Natural killer cell (primary cell): ENCODE measurements around the gene HOXD13. TPM values are rescaled to one million over a fixed set of nuclear protein-coding genes. Genes with fewer than 3 reads are reported as not detected.
A peak's percentile ranks its signal among the peaks of the same experiment; 100 is the strongest.

Source experiments
- ATAC-seq, 3 donors: fragments of 150-1000 bp in 2 of 3; fragments of 200-7000 bp in 1 of 3; cut with Tn5 transposase; 1 replicate in 1 of 3; 2 replicates in 2 of 3; pipeline ENCODE4 v1.10.0; 2021; ENCODE audit warnings: mild to moderate bottlenecking in 2 of 3, moderate library complexity in 2 of 3
- DNase-seq, 2 donors: peaks; one replicate each; pipeline versions ENCODE4 v3.0.0 to v3.0.0-alpha.2; 2013 to 2021; ENCODE audit warnings: mixed read lengths in 1 of 2
- H3K27ac ChIP-seq: one replicate; pipeline ENCODE4 v1.5.1; 2013; ENCODE audit warnings: mild to moderate bottlenecking, low read length
- H3K27me3 ChIP-seq: one replicate; pipeline ENCODE4 v1.6.1; 2013; ENCODE audit warnings: low read length; ENCODE audit not compliant: control insufficient read depth, insufficient read depth
- H3K36me3 ChIP-seq: one replicate; pipeline ENCODE4 v1.6.1; 2013; ENCODE audit warnings: low read length; ENCODE audit not compliant: control insufficient read depth, insufficient read depth
- H3K4me1 ChIP-seq: one replicate; pipeline ENCODE4 v1.6.1; 2013; ENCODE audit warnings: low read length; ENCODE audit not compliant: control insufficient read depth, insufficient read depth
- H3K4me3 ChIP-seq: one replicate; pipeline ENCODE4 v1.5.1; 2013; ENCODE audit warnings: low read length
- H3K9me3 ChIP-seq: one replicate; pipeline ENCODE4 v1.6.1; 2013; ENCODE audit warnings: low read length; ENCODE audit not compliant: control insufficient read depth, insufficient read depth
- H3K27ac Mint-ChIP-seq, 2 donors: one replicate each; pipeline ENCODE4 v1.8.0; 2022; ENCODE audit warnings: mild to moderate bottlenecking in 2 of 2, mixed read lengths in 2 of 2, moderate library complexity in 1 of 2
- H3K27me3 Mint-ChIP-seq, 2 donors: one replicate each; pipeline ENCODE4 v1.8.0; 2022; ENCODE audit warnings: low read depth in 2 of 2, mixed read lengths in 2 of 2
- H3K36me3 Mint-ChIP-seq: one replicate; pipeline ENCODE4 v1.8.0; 2022; ENCODE audit warnings: mixed read lengths
- H3K4me1 Mint-ChIP-seq, 2 donors: one replicate each; pipeline ENCODE4 v1.8.0; 2022; ENCODE audit warnings: mixed read lengths in 2 of 2
- H3K4me3 Mint-ChIP-seq: one replicate; pipeline ENCODE4 v1.8.0; 2022; ENCODE audit warnings: mild to moderate bottlenecking, moderate library complexity, mixed read lengths
- H3K9me3 Mint-ChIP-seq, 2 donors: one replicate each; pipeline ENCODE4 v1.8.0; 2022; ENCODE audit warnings: mixed read lengths in 2 of 2
- CTCF ChIP-seq: fragments of 200-600 bp; IDR thresholded peaks from one replicate; pipeline ENCODE4 v1.8.0; 2022; ENCODE audit warnings: antibody characterized with exemption
- WGBS: methylation state at CpG from one replicate; pipeline ENCODE4 v1.1.7; 2013; ENCODE audit warnings: missing lambda C conversion rate; ENCODE audit not compliant: insufficient coverage; 5-methylcytosine and 5-hydroxymethylcytosine counted together
- intact Hi-C: fragments of 100-400 bp; cut with micrococcal nuclease; formaldehyde crosslinking; loops from one replicate; pipeline ENCODE4 v1.14.2; 2022
- total RNA-seq, 4 donors: library from RNA; stranded (reverse); fragments of 120-200 nt in 1 of 4; gene quantifications; one replicate each; pipeline versions ENCODE4 v1.2.3 to v1.2.4, GENCODE V29; 2013 to 2022

The HOXD13 gene
- total RNA-seq, 3 donors from 2014 or later (not counting 1 experiment from before 2014, with no cell fraction given): not detected

- peak overlapping the region; percentile 70 to 77 for H3K27ac Mint-ChIP-seq
- H3K9me3 Mint-ChIP-seq: peaks cover 2 to 10% of the 10 kb centered on the region in 2 donors
Measured at GRCh38 chr2:176079831-176080539, 12.5 kb upstream of the HOXD13 start.

GRCh38 chr2:176080540-176081375, 11.8 kb upstream of the HOXD13 start:
- intact Hi-C loops: loop anchor here (5.0 kb wide), 1 partner anchor 1748 kb away; the partner anchor contains the start of gene SP9
- peak in 2 of 3 donors; percentile 38 to 49 for ATAC-seq
- Mint-ChIP-seq H3K9me3 (peaks cover 2 to 10% of the 10 kb centered on the region in 2 donors), H3K27me3 (peaks cover 66 to 69% of the 10 kb centered on the region in 2 donors), H3K4me1 (peaks cover 9 to 23% of the 10 kb centered on the region in 2 donors), H3K36me3 (peaks cover 29% of the 10 kb centered on the region), H3K27ac (peak overlapping the region in 1 of 2 donors; percentile 51), H3K4me3 (peak overlapping the region; percentile 37)
- Histone ChIP-seq H3K4me3 (no peak overlapping the region), H3K9me3 (peaks cover 58% of the 10 kb centered on the region), H3K27me3 (peaks cover 89% of the 10 kb centered on the region), H3K4me1 (peaks cover 17% of the 10 kb centered on the region), H3K27ac (no peak overlapping the region), H3K36me3 (no peaks in the 10 kb centered on the region)
- no peak for TF ChIP-seq CTCF
- DNase-seq: no peak
- WGBS: 13% methylated on average over 65 of the region's 68 CpGs

More at GRCh38 chr2:176079831-176080539, 12.5 kb upstream of the HOXD13 start:
- Mint-ChIP-seq H3K27me3 (peaks cover 66 to 72% of the 10 kb centered on the region in 2 donors), H3K4me1 (peaks cover 9 to 23% of the 10 kb centered on the region in 2 donors), H3K4me3 (peak overlapping the region; percentile 75), H3K36me3 (peaks cover 33% of the 10 kb centered on the region)
- 4% methylated on average over 86 of the region's 86 CpGs for WGBS
- Histone ChIP-seq H3K9me3 (peaks cover 60% of the 10 kb centered on the region), H3K27ac (no peak overlapping the region), H3K4me3 (no peak overlapping the region), H3K27me3 (peaks cover 89% of the 10 kb centered on the region), H3K4me1 (peaks cover 17% of the 10 kb centered on the region), H3K36me3 (no peaks in the 10 kb centered on the region)
- intact Hi-C loops: loop anchor here (5.0 kb wide), 2 partner anchors 32 to 1748 kb away; partner anchors contain the start of gene SP9
- DNase-seq: peak in 1 of 2 donors; percentile 40
- peak; percentile 33 for TF ChIP-seq CTCF
- peak in 2 of 3 donors; percentile 34 to 53 for ATAC-seq

DNA sequence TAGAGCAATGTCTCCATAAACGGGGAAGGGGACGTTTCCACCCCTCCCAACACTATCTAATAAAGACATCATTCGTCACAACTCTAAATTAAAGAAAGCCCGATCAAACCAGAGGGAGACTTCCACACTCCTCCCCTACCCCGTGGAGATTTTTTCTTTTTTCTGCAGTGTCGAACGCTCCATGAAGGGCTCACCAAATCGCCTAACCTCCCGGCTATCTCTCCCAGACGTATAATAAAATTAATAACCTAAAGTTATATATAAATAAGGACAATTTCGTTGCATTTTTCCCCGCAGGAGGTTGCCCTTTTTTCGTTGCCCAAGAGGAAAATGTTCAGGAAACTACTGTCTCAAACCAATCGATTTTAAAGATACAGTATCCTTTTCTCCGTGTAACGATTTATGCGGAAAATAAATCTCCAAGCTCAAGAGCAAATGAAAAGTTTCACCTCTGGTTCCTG, 11.1 kb upstream of the HOXD13 start:
- H3K27me3 Mint-ChIP-seq: peaks cover 63 to 66% of the 10 kb centered on the region in 2 donors
- 8% methylated on average over 12 of the region's 17 CpGs for WGBS
- intact Hi-C loops: loop anchor here (5.0 kb wide), 1 partner anchor 1749 kb away; the partner anchor contains the start of gene SP9
- H3K4me1 Mint-ChIP-seq: peaks cover 9 to 23% of the 10 kb centered on the region in 2 donors
- no peak for DNase-seq
- H3K9me3 Mint-ChIP-seq: peaks cover 2 to 10% of the 10 kb centered on the region in 2 donors
- Histone ChIP-seq H3K9me3 (peaks cover 64% of the 10 kb centered on the region), H3K4me3 (no peak overlapping the region), H3K36me3 (no peaks in the 10 kb centered on the region), H3K27ac (no peak overlapping the region), H3K27me3 (peaks cover 89% of the 10 kb centered on the region), H3K4me1 (peaks cover 17% of the 10 kb centered on the region)
- TF ChIP-seq CTCF: no peak
- H3K27ac Mint-ChIP-seq: peak overlapping the region in 1 of 2 donors; percentile 51
- peaks cover 24% of the 10 kb centered on the region for H3K36me3 Mint-ChIP-seq
- ATAC-seq: no peak
- H3K4me3 Mint-ChIP-seq: peak overlapping the region; percentile 49
